ENCODE results near the gene PTPRN2. TPM values are rescaled to one million over a fixed set of nuclear protein-coding genes. Genes with fewer than 3 reads are reported as not detected.

PTPRN2 gene
- total and polyA plus RNA-seq, 9 of the 15 experiments (the other 6 are each of a cell fraction or from before 2014, with no cell fraction given): not detected

GRCh38 chr7:157824011-157824818 is 763.4 kb downstream of the PTPRN2 start:
- 1% methylated on average over 18 of the region's 18 CpGs for WGBS (ENCODE audit: insufficient coverage, low coverage, missing lambda C conversion rate)
- intact Hi-C loops (cut with micrococcal nuclease): no loop called here

More at GRCh38 chr7:157824011-157824818, 763.4 kb downstream of the PTPRN2 start:
- no peaks in the 10 kb centered on the region for H3K9me1 ChIP-seq (ENCODE audit: control insufficient read depth, insufficient read depth, low read length)
- H3K27me3 ChIP-seq (ENCODE audit: control insufficient read depth in 2 of 2, insufficient read depth in 2 of 2, low read length in 2 of 2): peaks cover 8 to 53% of the 10 kb centered on the region in 2 experiments; a peak in 4 of 5 replicates
- no peak overlapping the region for H3K4me2 ChIP-seq (ENCODE audit: insufficient read depth, low read length)
- ATAC-seq (no peak), FAIRE-seq (no peak), DNase-seq (ENCODE audit: extremely low read depth in 1 of 4, low spot score in 3 of 4) (no peak)
- H3K36me3 ChIP-seq (ENCODE audit: control insufficient read depth, insufficient read depth, low read length): no peaks in the 10 kb centered on the region
- peaks cover 4% of the 10 kb centered on the region; the same call in 1 of the 2 replicates for H4K20me1 ChIP-seq (replicated peaks; ENCODE audit: control insufficient read depth, insufficient read depth, low read length)
- H3K79me2 ChIP-seq (ENCODE audit: control insufficient read depth, insufficient read depth, low read length): no peaks in the 10 kb centered on the region
- POLR2A ChIA-PET: interaction anchor here (1.8 kb wide), 1 partner anchor 11 kb away, joined by 6 read pairs; no protein-coding TSS in a partner anchor
- no peaks in the 10 kb centered on the region for H3K4me1 ChIP-seq (replicated peaks in 1 of 2; ENCODE audit: control insufficient read depth in 2 of 2, insufficient read depth in 2 of 2, low read length in 2 of 2)
- no peak overlapping the region for H3K9ac ChIP-seq (ENCODE audit: insufficient read depth in 1 of 2, low read depth in 2 of 2, low read length in 2 of 2)
- no peak overlapping the region for H3K27ac ChIP-seq (ENCODE audit: extremely low read depth, low read depth, low read length)
- no peak overlapping the region for H3K4me3 ChIP-seq
- H2AFZ ChIP-seq (ENCODE audit: low read depth, low read length): no peak overlapping the region
- CTCF ChIA-PET (ENCODE audit: low intra/inter-chr PET ratio): no interaction called here
- H3K9me3 ChIP-seq (replicated peaks; ENCODE audit: control insufficient read depth, insufficient read depth, low read depth, low read length): no peaks in the 10 kb centered on the region; the same call in 1 of the 2 replicates
- no peak for TF ChIP-seq ZSCAN32 (CRISPR knock-in tag; IDR thresholded peaks at IDR 0.05)
- no peak for TF ChIP-seq L3MBTL2 (IDR thresholded peaks at IDR 0.05)
- TF ChIP-seq MYBL2 (IDR thresholded peaks at IDR 0.05; ENCODE audit: low read depth): no peak
- TF ChIP-seq MYBL2 (CRISPR knock-in tag; IDR thresholded peaks at IDR 0.05; ENCODE audit: borderline replicate concordance): no peak
- TF ChIP-seq KLF1 (tag; IDR thresholded peaks at IDR 0.05): no peak
- no peak for TF ChIP-seq ZNF77 (CRISPR knock-in tag; IDR thresholded peaks at IDR 0.05)
- no peak for TF ChIP-seq SFPQ (IDR thresholded peaks at IDR 0.05; ENCODE audit: low read depth, low read length)
- no peak for TF ChIP-seq RFX1 (IDR thresholded peaks at IDR 0.05)
- TF ChIP-seq U2AF1 (optimal IDR thresholded peaks at IDR 0.05; ENCODE audit: low read depth, low read length): no peak
- no peak for TF ChIP-seq PHTF2 (CRISPR knock-in tag; IDR thresholded peaks at IDR 0.05)
- TF ChIP-seq TEAD1 (CRISPR knock-in tag; IDR thresholded peaks at IDR 0.05): no peak
- TF ChIP-seq KHSRP (IDR thresholded peaks at IDR 0.05): no peak
- TF ChIP-seq HDAC8 (tag; IDR thresholded peaks at IDR 0.05): no peak
- TF ChIP-seq ZFPM2 (CRISPR knock-in tag; IDR thresholded peaks at IDR 0.05): no peak
- no peak for TF ChIP-seq FOXO4 (CRISPR knock-in tag; IDR thresholded peaks at IDR 0.05)
- no peak for TF ChIP-seq ZNF644 (tag; IDR thresholded peaks at IDR 0.05; ENCODE audit: low read depth)
- no peak for TF ChIP-seq SRSF7 (optimal IDR thresholded peaks at IDR 0.05; ENCODE audit: low read depth, low read length)
- no peak for TF ChIP-seq BMI1 (IDR thresholded peaks at IDR 0.05; ENCODE audit: low read length)
- in situ Hi-C loops (cut with MboI): loop anchor here (10.0 kb wide), 1 partner anchor 769 kb away; no protein-coding TSS in a partner anchor
- BruUV-seq (replicated peaks): no TSS peak
